Osteoblast (primary cell): ENCODE measurements around the gene SLC25A33. TPM values are rescaled to one million over a fixed set of nuclear protein-coding genes. Genes with fewer than 3 reads are reported as not detected.

ENCODE experiments used
- DNase-seq: peaks from one replicate; pipeline ENCODE4 v3.0.0; 2011; ENCODE audit warnings: low spot score, mixed read lengths; ENCODE audit not compliant: insufficient read length; ENCODE audit errors: missing footprints
- H2AFZ ChIP-seq: 2 replicates; pipeline ENCODE4 v1.6.0; 2011; ENCODE audit warnings: mild to moderate bottlenecking, low read length
- H3K27ac ChIP-seq: 2 replicates; pipeline ENCODE4 v1.5.1; 2011; ENCODE audit warnings: mild to moderate bottlenecking, low read depth, low read length, moderate library complexity
- H3K27me3 ChIP-seq: 2 replicates; pipeline ENCODE4 v1.6.0; 2012; ENCODE audit warnings: mild to moderate bottlenecking, control low read depth, inconsistent platforms, low read length, moderate library complexity; ENCODE audit not compliant: insufficient read depth
- H3K36me3 ChIP-seq: 2 replicates; pipeline ENCODE4 v1.5.1; 2011; ENCODE audit warnings: mild to moderate bottlenecking, low read length, control low read depth, moderate library complexity; ENCODE audit not compliant: insufficient read depth
- H3K4me1 ChIP-seq: 2 replicates; pipeline ENCODE4 v1.5.1; 2011; ENCODE audit warnings: mild to moderate bottlenecking, low read length, control low read depth, moderate library complexity; ENCODE audit not compliant: insufficient read depth
- H3K4me2 ChIP-seq: 2 replicates; pipeline ENCODE4 v1.6.0; 2011; ENCODE audit warnings: mild to moderate bottlenecking, low read length; ENCODE audit not compliant: insufficient read depth
- H3K4me3 ChIP-seq: fragments of 200-600 bp; sonication (generic); 3 replicates; pipeline ENCODE4 v1.5.1; 2012; ENCODE audit warnings: mild to moderate bottlenecking, low read length, inconsistent platforms; ENCODE audit not compliant: insufficient read depth
- H3K79me2 ChIP-seq: 2 replicates; pipeline ENCODE4 v1.6.0; 2012; ENCODE audit warnings: mild to moderate bottlenecking, low read length, control low read depth, inconsistent platforms; ENCODE audit not compliant: insufficient read depth
- H3K9me3 ChIP-seq: 2 replicates; pipeline ENCODE4 v1.5.1; 2011; ENCODE audit warnings: low read depth, low read length, control low read depth
- H4K20me1 ChIP-seq: 2 replicates; pipeline ENCODE4 v1.6.0; 2012; ENCODE audit warnings: mild to moderate bottlenecking, low read length, control low read depth; ENCODE audit not compliant: insufficient read depth
- CTCF ChIP-seq: IDR thresholded peaks from 2 replicates; pipeline ENCODE4 v1.5.1; 2011; ENCODE audit warnings: mild to moderate bottlenecking, low read depth, low read length, moderate library complexity; ENCODE audit errors: extremely low read depth
- total RNA-seq: library from RNA; depleted of rRNA; stranded (reverse); fragments of >200 nt; gene quantifications from 2 replicates; pipeline ENCODE4 v1.2.3, GENCODE V29; 2012

The SLC25A33 gene
- total RNA-seq, 1 donor: 7.2 TPM

GRCh38 chr1:9590945-9591668, 51.8 kb downstream of the SLC25A33 start:
- Histone ChIP-seq H3K9me3 (no peaks in the 10 kb centered on the region), H3K27ac (no peak overlapping the region), H3K4me3 (no peak overlapping the region), H2AFZ (no peak overlapping the region), H3K79me2 (peaks cover 67% of the 10 kb centered on the region), H3K4me2 (no peak overlapping the region), H3K27me3 (no peaks in the 10 kb centered on the region), H3K36me3 (no peaks in the 10 kb centered on the region), H4K20me1 (peaks cover 43% of the 10 kb centered on the region), H3K4me1 (peaks cover 19% of the 10 kb centered on the region)
- DNase-seq: peak; percentile 80
- TF ChIP-seq CTCF: no peak

GRCh38 chr1:9591669-9592509, 52.6 kb downstream of the SLC25A33 start:
- H3K4me3 ChIP-seq: no peak overlapping the region
- peaks cover 67% of the 10 kb centered on the region for H3K79me2 ChIP-seq
- peaks cover 46% of the 10 kb centered on the region for H4K20me1 ChIP-seq
- peak; percentile 61 for DNase-seq
- peaks cover 19% of the 10 kb centered on the region for H3K4me1 ChIP-seq
- no peak overlapping the region for H3K27ac ChIP-seq
- no peaks in the 10 kb centered on the region for H3K36me3 ChIP-seq
- H3K27me3 ChIP-seq: no peaks in the 10 kb centered on the region
- H2AFZ ChIP-seq: no peak overlapping the region
- H3K4me2 ChIP-seq: no peak overlapping the region
- TF ChIP-seq CTCF: no peak
- no peaks in the 10 kb centered on the region for H3K9me3 ChIP-seq

GRCh38 chr1:9592510-9593075, 53.3 kb downstream of the SLC25A33 start:
- Histone ChIP-seq H3K36me3 (no peaks in the 10 kb centered on the region), H3K4me3 (no peak overlapping the region), H3K4me2 (no peak overlapping the region), H2AFZ (no peak overlapping the region), H3K27me3 (no peaks in the 10 kb centered on the region), H3K79me2 (peaks cover 67% of the 10 kb centered on the region), H3K4me1 (peaks cover 19% of the 10 kb centered on the region), H3K27ac (no peak overlapping the region), H3K9me3 (no peaks in the 10 kb centered on the region), H4K20me1 (peaks cover 46% of the 10 kb centered on the region)
- peak; percentile 80 for DNase-seq
- TF ChIP-seq CTCF: no peak

GRCh38 chr1:9593147-9593491, 53.9 kb downstream of the SLC25A33 start:
- peak; percentile 53 for DNase-seq
- no peak overlapping the region for H3K4me3 ChIP-seq
- no peak for TF ChIP-seq CTCF
- no peaks in the 10 kb centered on the region for H3K36me3 ChIP-seq
- H3K79me2 ChIP-seq: peaks cover 67% of the 10 kb centered on the region
- no peak overlapping the region for H2AFZ ChIP-seq
- no peak overlapping the region for H3K4me2 ChIP-seq
- H3K27me3 ChIP-seq: no peaks in the 10 kb centered on the region
- peak overlapping the region; percentile 24 for H3K27ac ChIP-seq
- H3K4me1 ChIP-seq: peaks cover 18% of the 10 kb centered on the region
- peaks cover 46% of the 10 kb centered on the region for H4K20me1 ChIP-seq
- H3K9me3 ChIP-seq: no peaks in the 10 kb centered on the region
